HepG2 (cell line): Measurements from ENCODE around the gene ARL14EPL. TPM values are rescaled to one million over a fixed set of nuclear protein-coding genes. Genes with fewer than 3 reads are reported as not detected.
A peak's percentile ranks its signal among the peaks of the same experiment; 100 is the strongest.

Source experiments
- EEA1 ChIP-seq: sonication (generic); formaldehyde crosslinking; IDR thresholded peaks from 2 replicates; pipeline ENCODE4 v1.5.1; 2020; ENCODE audit warnings: mild to moderate bottlenecking, missing genetic modification reagents, borderline replicate concordance
- KAT7 ChIP-seq: IDR thresholded peaks from 2 replicates; pipeline ENCODE4 v1.6.1; 2018; ENCODE audit warnings: borderline replicate concordance, missing compliant biosample characterization
- MEIS1 ChIP-seq: sonication (generic); formaldehyde crosslinking; IDR thresholded peaks from 2 replicates; pipeline ENCODE4 v1.9.0; 2021; ENCODE audit warnings: mild to moderate bottlenecking, missing genetic modification reagents, moderate library complexity, borderline replicate concordance
- SAFB2 ChIP-seq: sonication (generic); formaldehyde crosslinking; IDR thresholded peaks from 2 replicates; pipeline ENCODE4 v1.5.1; 2020; ENCODE audit warnings: missing genetic modification reagents, low read depth, mild to moderate bottlenecking, borderline replicate concordance
- STAG1 ChIP-seq: sonication (generic); formaldehyde crosslinking; IDR thresholded peaks from 2 replicates; pipeline ENCODE4 v1.4.0; 2020; ENCODE audit warnings: missing genetic modification reagents
- YEATS2 ChIP-seq: sonication (generic); formaldehyde crosslinking; IDR thresholded peaks from 2 replicates; pipeline ENCODE4 v1.4.0; 2020; ENCODE audit warnings: missing genetic modification reagents, borderline replicate concordance
- ZFP90 ChIP-seq: sonication (generic); formaldehyde crosslinking; IDR thresholded peaks from 2 replicates; pipeline ENCODE4 v1.8.0; 2022; ENCODE audit warnings: missing genetic modification reagents, mild to moderate bottlenecking, inconsistent platforms, borderline replicate concordance
- ZNF3 ChIP-seq: IDR thresholded peaks from 2 replicates; pipeline ENCODE4 v1.7.0; 2017; ENCODE audit warnings: inconsistent platforms
- ZNF703 ChIP-seq: sonication (generic); formaldehyde crosslinking; IDR thresholded peaks from 2 replicates; pipeline ENCODE4 v1.5.1; 2020; ENCODE audit warnings: missing genetic modification reagents, mild to moderate bottlenecking, moderate library complexity, borderline replicate concordance
- ZNF781 ChIP-seq: sonication (generic); formaldehyde crosslinking; IDR thresholded peaks from 2 replicates; pipeline ENCODE4 v1.5.1; 2020; ENCODE audit warnings: borderline replicate concordance, mild to moderate bottlenecking, missing genetic modification reagents; ENCODE audit errors: not compliant biosample characterization
- ZNF891 ChIP-seq: sonication (generic); formaldehyde crosslinking; IDR thresholded peaks from 2 replicates; pipeline ENCODE4 v1.5.0; 2020; ENCODE audit warnings: mild to moderate bottlenecking, missing genetic modification reagents
- ZSCAN22 ChIP-seq: sonication (generic); formaldehyde crosslinking; IDR thresholded peaks from 2 replicates; pipeline ENCODE4 v1.4.0; 2020; ENCODE audit warnings: mild to moderate bottlenecking, missing genetic modification reagents
- polyA plus RNA-seq, 8 experiments: library from polyadenylated mRNA; depleted of rRNA in 3 of 8; stranded (reverse) in 7 of 8; unstranded in 1 of 8; fragments of >200 nt; fragmentation: Illumina TruSeq in 4 of 8; extraction: Trizol in 4 of 8; gene quantifications; 2 replicates each; pipeline versions ENCODE4 v1.2.1 to v1.2.3, GENCODE V29; 2011 to 2016; ENCODE audit warnings: low read depth in 4 of 8, missing spikeins in 1 of 8, mixed read lengths in 1 of 8; ENCODE audit not compliant: insufficient read depth in 1 of 8
- total RNA-seq, 5 experiments: library from RNA; depleted of rRNA; stranded (reverse); fragments of >200 nt; fragmentation: Illumina TruSeq; extraction: Trizol; gene quantifications; 2 replicates each; pipeline ENCODE4 v1.2.3, GENCODE V29; 2016; ENCODE audit warnings: low read depth in 1 of 5
- TF ChIP-seq, protein P1 (sequence below): IDR thresholded peaks from 2 replicates; pipeline ENCODE4 v1.6.1; 2012; ENCODE audit warnings: low read depth, low read length, improper control_type of control experiment
- TF ChIP-seq, protein P2 (sequence below): sonication (generic); formaldehyde crosslinking; IDR thresholded peaks from 2 replicates; pipeline ENCODE4 v1.5.1; 2020; ENCODE audit warnings: missing genetic modification reagents, mild to moderate bottlenecking, borderline replicate concordance
- TF ChIP-seq, protein P3 (sequence below): sonication (generic); formaldehyde crosslinking; IDR thresholded peaks from 2 replicates; pipeline ENCODE4; 2020; ENCODE audit warnings: missing genetic modification reagents, mild to moderate bottlenecking, borderline replicate concordance
- TF ChIP-seq, protein P4 (sequence below): sonication (generic); formaldehyde crosslinking; IDR thresholded peaks from 2 replicates; pipeline ENCODE4 v1.5.0; 2020; ENCODE audit warnings: missing genetic modification reagents
- TF ChIP-seq, protein P5 (sequence below): sonication (generic); formaldehyde crosslinking; IDR thresholded peaks from 2 replicates; pipeline ENCODE4 v1.5.0; 2020; ENCODE audit warnings: mild to moderate bottlenecking, missing genetic modification reagents

Gene ARL14EPL
- total and polyA plus RNA-seq, 2 of the 13 experiments (the other 11 are each of a cell fraction or from before 2014, with no cell fraction given), result not detected

DNA sequence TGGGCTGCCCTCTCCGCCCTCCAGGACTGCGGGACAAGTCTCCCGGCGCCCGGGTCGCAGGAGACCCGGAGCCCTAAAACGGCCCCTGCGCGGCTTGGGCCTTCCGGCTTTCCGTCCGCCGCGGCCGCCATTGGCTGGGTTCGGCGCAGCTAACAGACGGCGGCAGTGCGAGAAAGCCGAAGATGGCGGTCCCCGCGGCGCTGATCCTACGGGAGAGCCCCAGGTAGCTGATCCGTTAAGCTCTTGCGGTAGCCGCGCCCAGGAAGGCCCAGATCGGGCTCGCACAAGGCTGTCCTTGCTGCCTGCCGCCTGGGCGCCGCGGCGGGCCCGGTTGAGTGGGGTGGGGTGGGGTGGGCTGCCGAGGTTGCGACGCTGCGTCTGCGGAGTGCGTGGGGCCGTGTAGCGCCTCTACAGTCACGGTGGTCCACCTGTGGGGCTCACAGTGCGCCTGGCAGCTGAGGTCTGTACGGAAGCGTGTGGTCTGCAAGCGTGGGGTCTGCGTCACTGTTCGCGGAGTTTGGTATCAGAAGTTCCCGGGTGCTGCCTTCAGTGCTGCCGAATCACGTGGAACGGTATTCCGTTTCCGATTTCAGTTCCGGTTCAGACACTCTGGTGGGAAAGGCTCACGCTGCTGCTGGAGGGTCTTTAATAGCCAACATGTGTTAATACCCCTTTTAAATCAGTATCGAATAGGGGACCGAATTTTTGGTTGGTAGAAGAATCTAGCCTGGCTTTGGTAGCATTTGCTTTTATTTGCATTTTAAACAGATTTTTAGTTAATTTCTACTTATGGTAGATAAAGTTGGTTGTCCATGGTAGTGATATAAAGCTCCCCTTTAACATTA lies 52.8 kb downstream of the ARL14EPL start, which contains the start of gene COMMD10 (continued):
- TF ChIP-seq, protein P1, sequence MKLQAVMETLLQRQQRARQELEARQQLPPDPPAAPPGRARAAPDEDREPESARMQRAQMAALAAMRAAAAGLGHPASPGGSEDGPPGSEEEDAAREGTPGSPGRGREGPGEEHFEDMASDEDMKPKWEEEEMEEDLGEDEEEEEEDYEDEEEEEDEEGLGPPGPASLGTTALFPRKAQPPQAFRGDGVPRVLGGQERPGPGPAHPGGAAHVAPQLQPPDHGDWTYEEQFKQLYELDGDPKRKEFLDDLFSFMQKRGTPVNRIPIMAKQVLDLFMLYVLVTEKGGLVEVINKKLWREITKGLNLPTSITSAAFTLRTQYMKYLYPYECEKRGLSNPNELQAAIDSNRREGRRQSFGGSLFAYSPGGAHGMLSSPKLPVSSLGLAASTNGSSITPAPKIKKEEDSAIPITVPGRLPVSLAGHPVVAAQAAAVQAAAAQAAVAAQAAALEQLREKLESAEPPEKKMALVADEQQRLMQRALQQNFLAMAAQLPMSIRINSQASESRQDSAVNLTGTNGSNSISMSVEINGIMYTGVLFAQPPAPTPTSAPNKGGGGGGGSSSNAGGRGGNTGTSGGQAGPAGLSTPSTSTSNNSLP, result no peak
- TF ChIP-seq ZSCAN22 (CRISPR knock-in tag) (no peak), YEATS2 (CRISPR knock-in tag) (peak; percentile 64; the same call in 1 of the 2 replicates), EEA1 (CRISPR knock-in tag) (peak; percentile 54; the same call in 1 of the 2 replicates), ZNF3 (CRISPR knock-in tag) (no peak), ZNF781 (peak; percentile 95), SAFB2 (peak; percentile 88; the same call in 1 of the 2 replicates), ZNF891 (CRISPR knock-in tag) (peak; percentile 68; the same call in 1 of the 2 replicates), ZFP90 (CRISPR knock-in tag) (peak; percentile 87), MEIS1 (no peak), ZNF703 (CRISPR knock-in tag) (0 out of 2 replicates have a peak, but pooled peaks have one; percentile 55), STAG1 (CRISPR knock-in tag) (no peak), KAT7 (CRISPR knock-in tag) (peak; percentile 80; the same call in 1 of the 2 replicates)
- TF ChIP-seq, protein P2, sequence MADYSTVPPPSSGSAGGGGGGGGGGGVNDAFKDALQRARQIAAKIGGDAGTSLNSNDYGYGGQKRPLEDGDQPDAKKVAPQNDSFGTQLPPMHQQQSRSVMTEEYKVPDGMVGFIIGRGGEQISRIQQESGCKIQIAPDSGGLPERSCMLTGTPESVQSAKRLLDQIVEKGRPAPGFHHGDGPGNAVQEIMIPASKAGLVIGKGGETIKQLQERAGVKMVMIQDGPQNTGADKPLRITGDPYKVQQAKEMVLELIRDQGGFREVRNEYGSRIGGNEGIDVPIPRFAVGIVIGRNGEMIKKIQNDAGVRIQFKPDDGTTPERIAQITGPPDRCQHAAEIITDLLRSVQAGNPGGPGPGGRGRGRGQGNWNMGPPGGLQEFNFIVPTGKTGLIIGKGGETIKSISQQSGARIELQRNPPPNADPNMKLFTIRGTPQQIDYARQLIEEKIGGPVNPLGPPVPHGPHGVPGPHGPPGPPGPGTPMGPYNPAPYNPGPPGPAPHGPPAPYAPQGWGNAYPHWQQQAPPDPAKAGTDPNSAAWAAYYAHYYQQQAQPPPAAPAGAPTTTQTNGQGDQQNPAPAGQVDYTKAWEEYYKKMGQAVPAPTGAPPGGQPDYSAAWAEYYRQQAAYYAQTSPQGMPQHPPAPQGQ (CRISPR knock-in tag), result no peak
- TF ChIP-seq, protein P3, sequence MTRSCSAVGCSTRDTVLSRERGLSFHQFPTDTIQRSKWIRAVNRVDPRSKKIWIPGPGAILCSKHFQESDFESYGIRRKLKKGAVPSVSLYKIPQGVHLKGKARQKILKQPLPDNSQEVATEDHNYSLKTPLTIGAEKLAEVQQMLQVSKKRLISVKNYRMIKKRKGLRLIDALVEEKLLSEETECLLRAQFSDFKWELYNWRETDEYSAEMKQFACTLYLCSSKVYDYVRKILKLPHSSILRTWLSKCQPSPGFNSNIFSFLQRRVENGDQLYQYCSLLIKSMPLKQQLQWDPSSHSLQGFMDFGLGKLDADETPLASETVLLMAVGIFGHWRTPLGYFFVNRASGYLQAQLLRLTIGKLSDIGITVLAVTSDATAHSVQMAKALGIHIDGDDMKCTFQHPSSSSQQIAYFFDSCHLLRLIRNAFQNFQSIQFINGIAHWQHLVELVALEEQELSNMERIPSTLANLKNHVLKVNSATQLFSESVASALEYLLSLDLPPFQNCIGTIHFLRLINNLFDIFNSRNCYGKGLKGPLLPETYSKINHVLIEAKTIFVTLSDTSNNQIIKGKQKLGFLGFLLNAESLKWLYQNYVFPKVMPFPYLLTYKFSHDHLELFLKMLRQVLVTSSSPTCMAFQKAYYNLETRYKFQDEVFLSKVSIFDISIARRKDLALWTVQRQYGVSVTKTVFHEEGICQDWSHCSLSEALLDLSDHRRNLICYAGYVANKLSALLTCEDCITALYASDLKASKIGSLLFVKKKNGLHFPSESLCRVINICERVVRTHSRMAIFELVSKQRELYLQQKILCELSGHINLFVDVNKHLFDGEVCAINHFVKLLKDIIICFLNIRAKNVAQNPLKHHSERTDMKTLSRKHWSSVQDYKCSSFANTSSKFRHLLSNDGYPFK, result peak; percentile 81
- TF ChIP-seq, protein P4, sequence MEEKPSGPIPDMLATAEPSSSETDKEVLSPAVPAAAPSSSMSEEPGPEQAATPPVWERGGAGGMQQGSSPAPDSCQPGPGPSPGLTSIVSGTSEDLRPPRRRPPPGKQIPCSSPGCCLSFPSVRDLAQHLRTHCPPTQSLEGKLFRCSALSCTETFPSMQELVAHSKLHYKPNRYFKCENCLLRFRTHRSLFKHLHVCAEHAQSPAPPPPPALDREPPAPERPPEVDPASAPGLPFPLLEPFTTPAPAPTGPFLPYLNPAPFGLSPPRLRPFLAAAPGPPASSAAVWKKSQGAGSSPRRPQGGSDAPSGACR (CRISPR knock-in tag), result 0 out of 2 replicates have a peak, but pooled peaks have one; percentile 31
- TF ChIP-seq, protein P5, sequence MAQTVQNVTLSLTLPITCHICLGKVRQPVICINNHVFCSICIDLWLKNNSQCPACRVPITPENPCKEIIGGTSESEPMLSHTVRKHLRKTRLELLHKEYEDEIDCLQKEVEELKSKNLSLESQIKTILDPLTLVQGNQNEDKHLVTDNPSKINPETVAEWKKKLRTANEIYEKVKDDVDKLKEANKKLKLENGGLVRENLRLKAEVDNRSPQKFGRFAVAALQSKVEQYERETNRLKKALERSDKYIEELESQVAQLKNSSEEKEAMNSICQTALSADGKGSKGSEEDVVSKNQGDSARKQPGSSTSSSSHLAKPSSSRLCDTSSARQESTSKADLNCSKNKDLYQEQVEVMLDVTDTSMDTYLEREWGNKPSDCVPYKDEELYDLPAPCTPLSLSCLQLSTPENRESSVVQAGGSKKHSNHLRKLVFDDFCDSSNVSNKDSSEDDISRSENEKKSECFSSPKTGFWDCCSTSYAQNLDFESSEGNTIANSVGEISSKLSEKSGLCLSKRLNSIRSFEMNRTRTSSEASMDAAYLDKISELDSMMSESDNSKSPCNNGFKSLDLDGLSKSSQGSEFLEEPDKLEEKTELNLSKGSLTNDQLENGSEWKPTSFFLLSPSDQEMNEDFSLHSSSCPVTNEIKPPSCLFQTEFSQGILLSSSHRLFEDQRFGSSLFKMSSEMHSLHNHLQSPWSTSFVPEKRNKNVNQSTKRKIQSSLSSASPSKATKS (CRISPR knock-in tag), result peak; percentile 74; the same call in 1 of the 2 replicates
